HepG2 (cell line): ENCODE data around the gene APOD. TPM values are rescaled to one million over a fixed set of nuclear protein-coding genes. Genes with fewer than 3 reads are reported as not detected.

ENCODE experiments used
- ADNP ChIP-seq: sonication (generic); formaldehyde crosslinking; IDR thresholded peaks from 2 replicates; pipeline ENCODE4 v1.4.0; 2020; ENCODE audit warnings: missing genetic modification reagents
- FIP1L1 ChIP-seq: fragments of 200-400 bp; formaldehyde crosslinking; IDR thresholded peaks from 2 replicates; pipeline ENCODE4 v1.6.1; 2018; ENCODE audit warnings: low read depth, mild to moderate bottlenecking, low read length, moderate library complexity, borderline replicate concordance; ENCODE audit not compliant: insufficient read depth
- FOXK2 ChIP-seq: fragments of 450-650 bp; IDR thresholded peaks from 2 replicates; pipeline ENCODE4 v1.6.1; 2016
- KDM3A ChIP-seq: IDR thresholded peaks from 2 replicates; pipeline ENCODE4 v1.6.1; 2018; ENCODE audit warnings: low read depth, missing compliant biosample characterization
- KDM6A ChIP-seq: IDR thresholded peaks from 2 replicates; pipeline ENCODE4 v1.6.1; 2016; ENCODE audit warnings: low read depth
- KLF15 ChIP-seq: sonication (generic); formaldehyde crosslinking; IDR thresholded peaks from 2 replicates; pipeline ENCODE4 v1.8.1; 2023; ENCODE audit warnings: borderline replicate concordance, mild to moderate bottlenecking, inconsistent platforms, missing genetic modification reagents, mixed read lengths
- KLF6 ChIP-seq: IDR thresholded peaks from 2 replicates; pipeline ENCODE4 v1.8.0; 2016; ENCODE audit warnings: missing biosample characterization, missing genetic modification reagents
- LCORL ChIP-seq, 2 experiments: fragments of 450-650 bp in 1 of 2; sonication (generic) in 1 of 2; formaldehyde crosslinking in 1 of 2; IDR thresholded peaks; 2 replicates each; pipeline versions ENCODE4 v1.5.0 to v1.6.1; 2017 to 2020; ENCODE audit warnings: antibody characterized with exemption in 1 of 2, missing genetic modification reagents in 1 of 2
- MTF1 ChIP-seq: sonication (generic); formaldehyde crosslinking; IDR thresholded peaks from 2 replicates; pipeline ENCODE4 v1.5.0; 2020; ENCODE audit warnings: missing genetic modification reagents
- RBAK ChIP-seq: sonication (generic); formaldehyde crosslinking; IDR thresholded peaks from 2 replicates; pipeline ENCODE4 v1.5.1; 2020; ENCODE audit warnings: mild to moderate bottlenecking, missing genetic modification reagents
- RORA ChIP-seq: sonication (generic); formaldehyde crosslinking; IDR thresholded peaks from 2 replicates; pipeline ENCODE4 v1.5.0; 2020; ENCODE audit warnings: mild to moderate bottlenecking, missing genetic modification reagents, moderate library complexity
- SATB2 ChIP-seq: sonication (generic); formaldehyde crosslinking; IDR thresholded peaks from 2 replicates; pipeline ENCODE4 v1.5.0; 2020; ENCODE audit warnings: missing genetic modification reagents
- SP1 ChIP-seq, 2 experiments: fragments of 450-650 bp in 1 of 2; sonication (generic) in 1 of 2; formaldehyde crosslinking in 1 of 2; IDR thresholded peaks; 2 replicates each; pipeline versions ENCODE4 v1.4.0 to v1.6.1; 2016 to 2020; ENCODE audit warnings: missing genetic modification reagents in 1 of 2
- ZFY ChIP-seq: sonication (generic); formaldehyde crosslinking; IDR thresholded peaks from 2 replicates; pipeline ENCODE4 v1.4.0; 2020; ENCODE audit warnings: missing genetic modification reagents
- ZNF143 ChIP-seq: sonication (generic); formaldehyde crosslinking; IDR thresholded peaks from 2 replicates; pipeline ENCODE4 v1.4.0; 2020; ENCODE audit warnings: missing genetic modification reagents
- ZNF205 ChIP-seq: IDR thresholded peaks from 2 replicates; pipeline ENCODE4 v1.6.1; 2018; ENCODE audit warnings: missing biosample characterization, missing genetic modification reagents
- ZNF256 ChIP-seq: sonication (generic); formaldehyde crosslinking; conservative IDR thresholded peaks from 2 replicates; pipeline ENCODE4 v1.4.0; 2020; ENCODE audit warnings: missing genetic modification reagents
- ZNF557 ChIP-seq: sonication (generic); formaldehyde crosslinking; IDR thresholded peaks from 2 replicates; pipeline ENCODE4 v1.4.0; 2020; ENCODE audit warnings: missing genetic modification reagents
- polyA plus RNA-seq, 8 experiments: library from polyadenylated mRNA; depleted of rRNA in 3 of 8; stranded (reverse) in 7 of 8; unstranded in 1 of 8; fragments of >200 nt; fragmentation: Illumina TruSeq in 4 of 8; extraction: Trizol in 4 of 8; gene quantifications; 2 replicates each; pipeline versions ENCODE4 v1.2.1 to v1.2.3, GENCODE V29; 2011 to 2016; ENCODE audit warnings: low read depth in 4 of 8, missing spikeins in 1 of 8, mixed read lengths in 1 of 8; ENCODE audit not compliant: insufficient read depth in 1 of 8
- total RNA-seq, 5 experiments: library from RNA; depleted of rRNA; stranded (reverse); fragments of >200 nt; fragmentation: Illumina TruSeq; extraction: Trizol; gene quantifications; 2 replicates each; pipeline ENCODE4 v1.2.3, GENCODE V29; 2016; ENCODE audit warnings: low read depth in 1 of 5
- TF ChIP-seq, protein P1 (sequence below): IDR thresholded peaks from 2 replicates; pipeline ENCODE4 v1.6.1; 2016; ENCODE audit warnings: missing biosample characterization, missing genetic modification reagents, low read depth
- TF ChIP-seq, protein P2 (sequence below): sonication (generic); formaldehyde crosslinking; conservative IDR thresholded peaks from 2 replicates; pipeline ENCODE4 v1.5.0; 2020; ENCODE audit warnings: missing genetic modification reagents
- TF ChIP-seq, protein P3 (sequence below): sonication (generic); formaldehyde crosslinking; IDR thresholded peaks from 2 replicates; pipeline ENCODE4 v1.5.1; 2020; ENCODE audit warnings: missing genetic modification reagents, mild to moderate bottlenecking, borderline replicate concordance
- TF ChIP-seq, protein P4 (sequence below): sonication (generic); formaldehyde crosslinking; IDR thresholded peaks from 2 replicates; pipeline ENCODE4 v1.4.0; 2020; ENCODE audit warnings: low read depth, missing genetic modification reagents

APOD gene
- total and polyA plus RNA-seq, 2 of the 13 experiments (the other 11 are each of a cell fraction or from before 2014, with no cell fraction given): not detected

DNA sequence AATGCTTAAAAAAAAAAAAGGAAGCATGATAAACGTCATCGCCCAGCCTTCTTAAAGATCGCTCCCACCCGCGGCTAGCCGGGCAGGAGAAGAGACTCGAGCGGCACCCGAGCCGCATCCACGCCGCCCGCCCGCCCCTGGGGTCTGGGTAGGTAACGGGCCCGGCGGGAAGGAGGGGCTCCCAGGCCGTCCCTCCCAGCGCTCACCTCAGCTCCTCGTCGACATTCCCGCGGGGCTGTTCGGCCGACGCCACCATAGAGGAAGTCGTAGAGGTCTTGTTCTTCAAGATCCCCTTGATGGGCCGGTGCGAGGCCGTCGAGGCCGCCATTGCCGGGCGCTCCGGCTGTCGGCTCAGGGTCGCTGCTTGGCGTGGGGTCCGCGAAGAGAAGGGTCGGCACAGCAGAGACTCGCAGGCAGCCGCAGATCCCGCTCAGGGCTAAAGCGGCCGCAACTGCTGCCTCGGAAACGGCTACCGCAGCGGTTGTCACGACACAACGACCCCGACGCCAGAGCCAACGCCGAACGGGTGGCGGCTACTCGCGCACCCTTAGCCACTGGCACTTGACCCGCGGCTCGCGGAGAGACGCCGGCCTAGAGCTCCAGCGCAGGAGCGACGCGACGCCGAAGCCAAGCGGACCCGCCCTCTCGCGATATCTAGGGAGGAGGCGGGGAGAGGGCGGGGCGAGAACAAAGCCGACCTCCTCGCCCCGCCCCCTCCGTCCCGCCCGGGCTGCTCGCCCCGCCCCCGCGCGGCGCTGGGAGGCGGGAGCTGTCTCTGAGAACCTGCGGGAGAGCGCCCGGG, 40.8 kb downstream of the APOD start, which contains the start of gene PPP1R2 (continued):
- TF ChIP-seq FOXK2 (no peak), SP1 (IDR thresholded peaks at IDR 0.05) (peak; percentile 78), SP1 (CRISPR knock-in tag; IDR thresholded peaks at IDR 0.05) (peak; percentile 91), FIP1L1 (no peak), ZNF205 (CRISPR knock-in tag) (no peak), SATB2 (no peak; the same call in 1 of the 2 replicates), KLF15 (CRISPR knock-in tag) (no peak), RORA (CRISPR knock-in tag) (no peak), ZFY (peak; percentile 93), ZNF143 (CRISPR knock-in tag) (peak; percentile 69; the same call in 1 of the 2 replicates), RBAK (CRISPR knock-in tag) (peak; percentile 38; the same call in 1 of the 2 replicates), ZNF256 (CRISPR knock-in tag) (0 out of 2 replicates have a peak, but pooled peaks have one; percentile 78), ZNF557 (peak; percentile 43; the same call in 1 of the 2 replicates), LCORL (IDR thresholded peaks at IDR 0.05) (no peak), LCORL (CRISPR knock-in tag; IDR thresholded peaks at IDR 0.05) (peak; percentile 87), MTF1 (CRISPR knock-in tag) (no peak), KLF6 (CRISPR knock-in tag) (peak; percentile 77; the same call in 1 of the 2 replicates), ADNP (CRISPR knock-in tag) (no peak), KDM3A (CRISPR knock-in tag) (peak; percentile 78), KDM6A (no peak)
- TF ChIP-seq, protein P1, sequence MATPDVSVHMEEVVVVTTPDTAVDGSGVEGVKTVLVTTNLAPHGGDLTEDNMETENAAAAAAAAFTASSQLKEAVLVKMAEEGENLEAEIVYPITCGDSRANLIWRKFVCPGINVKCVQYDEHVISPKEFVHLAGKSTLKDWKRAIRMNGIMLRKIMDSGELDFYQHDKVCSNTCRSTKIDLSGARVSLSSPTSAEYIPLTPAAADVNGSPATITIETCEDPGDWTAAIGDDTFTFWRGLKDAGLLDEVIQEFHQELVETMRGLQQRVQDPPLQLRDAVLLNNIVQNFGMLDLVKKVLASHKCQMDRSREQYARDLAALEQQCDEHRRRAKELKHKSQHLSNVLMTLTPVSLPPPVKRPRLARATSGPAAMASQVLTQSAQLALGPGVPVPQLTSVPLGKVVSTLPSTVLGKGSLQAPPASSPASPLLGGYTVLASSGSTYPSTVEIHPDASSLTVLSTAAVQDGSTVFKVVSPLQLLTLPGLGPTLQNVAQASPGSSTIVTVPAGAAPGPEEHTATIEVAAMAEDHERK (CRISPR knock-in tag): no peak
- TF ChIP-seq, protein P2, sequence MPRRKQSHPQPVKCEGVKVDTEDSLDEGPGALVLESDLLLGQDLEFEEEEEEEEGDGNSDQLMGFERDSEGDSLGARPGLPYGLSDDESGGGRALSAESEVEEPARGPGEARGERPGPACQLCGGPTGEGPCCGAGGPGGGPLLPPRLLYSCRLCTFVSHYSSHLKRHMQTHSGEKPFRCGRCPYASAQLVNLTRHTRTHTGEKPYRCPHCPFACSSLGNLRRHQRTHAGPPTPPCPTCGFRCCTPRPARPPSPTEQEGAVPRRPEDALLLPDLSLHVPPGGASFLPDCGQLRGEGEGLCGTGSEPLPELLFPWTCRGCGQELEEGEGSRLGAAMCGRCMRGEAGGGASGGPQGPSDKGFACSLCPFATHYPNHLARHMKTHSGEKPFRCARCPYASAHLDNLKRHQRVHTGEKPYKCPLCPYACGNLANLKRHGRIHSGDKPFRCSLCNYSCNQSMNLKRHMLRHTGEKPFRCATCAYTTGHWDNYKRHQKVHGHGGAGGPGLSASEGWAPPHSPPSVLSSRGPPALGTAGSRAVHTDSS: no peak
- TF ChIP-seq, protein P3, sequence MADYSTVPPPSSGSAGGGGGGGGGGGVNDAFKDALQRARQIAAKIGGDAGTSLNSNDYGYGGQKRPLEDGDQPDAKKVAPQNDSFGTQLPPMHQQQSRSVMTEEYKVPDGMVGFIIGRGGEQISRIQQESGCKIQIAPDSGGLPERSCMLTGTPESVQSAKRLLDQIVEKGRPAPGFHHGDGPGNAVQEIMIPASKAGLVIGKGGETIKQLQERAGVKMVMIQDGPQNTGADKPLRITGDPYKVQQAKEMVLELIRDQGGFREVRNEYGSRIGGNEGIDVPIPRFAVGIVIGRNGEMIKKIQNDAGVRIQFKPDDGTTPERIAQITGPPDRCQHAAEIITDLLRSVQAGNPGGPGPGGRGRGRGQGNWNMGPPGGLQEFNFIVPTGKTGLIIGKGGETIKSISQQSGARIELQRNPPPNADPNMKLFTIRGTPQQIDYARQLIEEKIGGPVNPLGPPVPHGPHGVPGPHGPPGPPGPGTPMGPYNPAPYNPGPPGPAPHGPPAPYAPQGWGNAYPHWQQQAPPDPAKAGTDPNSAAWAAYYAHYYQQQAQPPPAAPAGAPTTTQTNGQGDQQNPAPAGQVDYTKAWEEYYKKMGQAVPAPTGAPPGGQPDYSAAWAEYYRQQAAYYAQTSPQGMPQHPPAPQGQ (CRISPR knock-in tag): no peak
- TF ChIP-seq, protein P4, sequence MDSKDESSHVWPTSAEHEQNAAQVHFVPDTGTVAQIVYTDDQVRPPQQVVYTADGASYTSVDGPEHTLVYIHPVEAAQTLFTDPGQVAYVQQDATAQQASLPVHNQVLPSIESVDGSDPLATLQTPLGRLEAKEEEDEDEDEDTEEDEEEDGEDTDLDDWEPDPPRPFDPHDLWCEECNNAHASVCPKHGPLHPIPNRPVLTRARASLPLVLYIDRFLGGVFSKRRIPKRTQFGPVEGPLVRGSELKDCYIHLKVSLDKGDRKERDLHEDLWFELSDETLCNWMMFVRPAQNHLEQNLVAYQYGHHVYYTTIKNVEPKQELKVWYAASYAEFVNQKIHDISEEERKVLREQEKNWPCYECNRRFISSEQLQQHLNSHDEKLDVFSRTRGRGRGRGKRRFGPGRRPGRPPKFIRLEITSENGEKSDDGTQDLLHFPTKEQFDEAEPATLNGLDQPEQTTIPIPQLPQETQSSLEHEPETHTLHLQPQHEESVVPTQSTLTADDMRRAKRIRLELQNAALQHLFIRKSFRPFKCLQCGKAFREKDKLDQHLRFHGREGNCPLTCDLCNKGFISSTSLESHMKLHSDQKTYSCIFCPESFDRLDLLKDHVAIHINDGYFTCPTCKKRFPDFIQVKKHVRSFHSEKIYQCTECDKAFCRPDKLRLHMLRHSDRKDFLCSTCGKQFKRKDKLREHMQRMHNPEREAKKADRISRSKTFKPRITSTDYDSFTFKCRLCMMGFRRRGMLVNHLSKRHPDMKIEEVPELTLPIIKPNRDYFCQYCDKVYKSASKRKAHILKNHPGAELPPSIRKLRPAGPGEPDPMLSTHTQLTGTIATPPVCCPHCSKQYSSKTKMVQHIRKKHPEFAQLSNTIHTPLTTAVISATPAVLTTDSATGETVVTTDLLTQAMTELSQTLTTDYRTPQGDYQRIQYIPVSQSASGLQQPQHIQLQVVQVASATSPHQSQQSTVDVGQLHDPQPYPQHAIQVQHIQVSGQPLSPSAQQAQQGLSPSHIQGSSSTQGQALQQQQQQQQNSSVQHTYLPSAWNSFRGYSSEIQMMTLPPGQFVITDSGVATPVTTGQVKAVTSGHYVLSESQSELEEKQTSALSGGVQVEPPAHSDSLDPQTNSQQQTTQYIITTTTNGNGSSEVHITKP (CRISPR knock-in tag): no peak
